Trophoblast cell (in vitro differentiated cells and primary cell): ENCODE measurements around the gene PRDM9.
"Not testable (repeated sequence)": the region's sequence is repeated elsewhere in the genome, so short reads cannot be mapped to it uniquely, and the experiment has no call there.

Experiments
- DNase-seq, 2 donors: peaks; one replicate each; pipeline ENCODE4 v3.0.0-alpha.2; 2016
- H2AFZ ChIP-seq: 2 replicates; pipeline ENCODE4 v1.6.1; 2013; ENCODE audit warnings: low read length, moderate library complexity, mild to moderate bottlenecking; ENCODE audit not compliant: insufficient read depth, poor library complexity
- H2AK5ac ChIP-seq: 2 replicates; pipeline ENCODE4 v1.6.1; 2013; ENCODE audit warnings: mild to moderate bottlenecking, low read length
- H2BK120ac ChIP-seq: 2 replicates; pipeline ENCODE4 v1.6.1; 2013; ENCODE audit warnings: low read length, mild to moderate bottlenecking, moderate library complexity; ENCODE audit not compliant: insufficient read depth, poor library complexity
- H2BK12ac ChIP-seq: 2 replicates; pipeline ENCODE4 v1.6.1; 2013; ENCODE audit warnings: mild to moderate bottlenecking, low read length, moderate library complexity
- H2BK5ac ChIP-seq: 2 replicates; pipeline ENCODE4 v1.6.1; 2013; ENCODE audit warnings: low read length, low read depth, moderate library complexity, mild to moderate bottlenecking; ENCODE audit not compliant: poor library complexity
- H3K14ac ChIP-seq: 2 replicates; pipeline ENCODE4 v1.6.1; 2013; ENCODE audit warnings: mild to moderate bottlenecking, low read length
- H3K18ac ChIP-seq: 2 replicates; pipeline ENCODE4 v1.6.1; 2013; ENCODE audit warnings: mild to moderate bottlenecking, low read length
- H3K23ac ChIP-seq: 2 replicates; pipeline ENCODE4 v1.6.1; 2013; ENCODE audit warnings: low read length
- H3K27ac ChIP-seq: 2 replicates; pipeline ENCODE4 v1.5.1; 2013; ENCODE audit warnings: low read depth, mild to moderate bottlenecking, inconsistent platforms, low read length, moderate library complexity
- H3K27me3 ChIP-seq: 2 replicates; pipeline ENCODE4 v1.6.1; 2013; ENCODE audit warnings: inconsistent platforms, mild to moderate bottlenecking, low read length, moderate library complexity; ENCODE audit not compliant: insufficient read depth
- H3K36me3 ChIP-seq, 2 experiments: 1 replicate in 1 of 2; 2 replicates in 1 of 2; pipeline ENCODE4 v1.6.1; 2013; ENCODE audit warnings: low read length in 2 of 2, mild to moderate bottlenecking in 2 of 2, moderate library complexity in 1 of 2; ENCODE audit not compliant: insufficient read depth in 2 of 2, control insufficient read depth in 1 of 2
- H3K4ac ChIP-seq: 2 replicates; pipeline ENCODE4 v1.6.1; 2013; ENCODE audit warnings: low read depth, mild to moderate bottlenecking, low read length, moderate library complexity
- H3K4me1 ChIP-seq, 2 experiments: 1 replicate in 1 of 2; 2 replicates in 1 of 2; pipeline ENCODE4 v1.6.1; 2013; ENCODE audit warnings: low read length in 2 of 2, mild to moderate bottlenecking in 2 of 2, moderate library complexity in 1 of 2; ENCODE audit not compliant: insufficient read depth in 2 of 2, control insufficient read depth in 1 of 2
- H3K4me2 ChIP-seq: 2 replicates; pipeline ENCODE4 v1.6.1; 2013; ENCODE audit warnings: inconsistent platforms, mild to moderate bottlenecking, low read length, moderate library complexity
- H3K4me3 ChIP-seq: 2 replicates; pipeline ENCODE4 v1.5.1; 2013; ENCODE audit warnings: mild to moderate bottlenecking, low read depth, low read length, inconsistent platforms
- H3K79me1 ChIP-seq: one replicate; pipeline ENCODE4 v1.6.1; 2013; ENCODE audit warnings: low read length
- H3K79me2 ChIP-seq: 2 replicates; pipeline ENCODE4 v1.6.1; 2013; ENCODE audit warnings: low read length, mild to moderate bottlenecking; ENCODE audit not compliant: control insufficient read depth, insufficient read depth, poor library complexity
- H3K9ac ChIP-seq: 2 replicates; pipeline ENCODE4 v1.6.1; 2013; ENCODE audit warnings: mild to moderate bottlenecking, low read length
- H3K9me3 ChIP-seq: 2 replicates; pipeline ENCODE4 v1.6.1; 2013; ENCODE audit warnings: low read depth, mild to moderate bottlenecking, control low read depth, inconsistent platforms, low read length; ENCODE audit not compliant: insufficient read depth
- H4K12ac ChIP-seq: 2 replicates; pipeline ENCODE4 v1.6.1; 2013; ENCODE audit warnings: low read depth, mild to moderate bottlenecking, low read length, moderate library complexity
- H4K8ac ChIP-seq: 2 replicates; pipeline ENCODE4 v1.6.1; 2013; ENCODE audit warnings: low read depth, mild to moderate bottlenecking, low read length, moderate library complexity
- H4K91ac ChIP-seq: one replicate; pipeline ENCODE4 v1.6.1; 2013; ENCODE audit warnings: low read depth, mild to moderate bottlenecking, low read length, moderate library complexity
- WGBS: extraction: QIAGEN DNeasy Blood & Tissue Kit; methylation state at CpG from one replicate; pipeline ENCODE4 v1.1.7; 2013; ENCODE audit warnings: missing lambda C conversion rate; ENCODE audit not compliant: insufficient read length, insufficient coverage; ENCODE audit errors: extremely low coverage; 5-methylcytosine and 5-hydroxymethylcytosine counted together

Gene PRDM9

DNA sequence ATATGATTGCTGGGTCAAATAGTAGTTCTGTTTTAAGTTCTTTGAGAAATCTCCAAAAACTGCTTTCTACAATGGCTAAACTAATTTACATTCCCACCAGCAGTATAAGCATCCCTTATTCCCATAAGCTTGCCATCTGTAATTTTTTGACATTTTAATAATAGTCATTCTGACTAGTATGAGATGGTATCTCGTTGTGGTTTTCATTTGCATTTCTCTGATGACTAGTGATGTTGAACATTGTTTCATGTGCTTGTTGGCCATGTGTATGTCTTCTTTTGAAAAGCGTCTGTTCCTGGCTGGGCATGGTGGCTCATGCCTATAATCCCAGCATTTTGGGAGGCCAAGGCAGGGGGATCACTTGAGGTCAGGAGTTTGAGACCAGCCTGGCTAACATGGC is 21.2 kb upstream of the PRDM9 start:
- H3K79me2 ChIP-seq, H3K14ac ChIP-seq, H3K27ac ChIP-seq, H3K27me3 ChIP-seq, H3K23ac ChIP-seq, H2BK12ac ChIP-seq, H2BK120ac ChIP-seq, H3K18ac ChIP-seq, H3K4me2 ChIP-seq, DNase-seq, H4K91ac ChIP-seq, H3K36me3 ChIP-seq, H3K4me1 ChIP-seq, H3K4me3 ChIP-seq, H3K79me1 ChIP-seq, H3K9ac ChIP-seq, H3K9me3 ChIP-seq, H4K8ac ChIP-seq, H2BK5ac ChIP-seq, H3K4ac ChIP-seq, H2AFZ ChIP-seq, H4K12ac ChIP-seq, H2AK5ac ChIP-seq: not testable (repeated sequence)
- no CpG with 5 or more reads among the region's 2 CpGs for WGBS

DNA sequence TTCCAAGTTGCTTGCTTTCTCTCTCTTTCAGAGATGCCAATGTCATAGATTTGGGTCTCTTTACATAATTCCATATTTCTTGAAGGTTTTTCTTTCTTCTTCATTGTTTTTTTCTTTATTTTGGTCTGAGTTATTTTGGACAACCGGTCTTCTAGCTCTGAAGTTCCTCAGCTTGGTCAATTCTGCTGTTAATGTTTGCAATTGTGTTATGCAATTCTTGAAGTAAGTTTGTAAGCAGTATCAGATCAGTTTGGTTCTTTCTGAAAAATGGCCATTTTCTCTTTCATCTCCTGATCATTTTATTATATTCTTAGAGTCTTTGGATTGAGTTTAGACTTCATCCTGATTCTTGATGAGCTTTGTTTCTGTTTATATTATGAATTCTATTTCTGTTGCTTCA is 16.4 kb upstream of the PRDM9 start:
- Histone ChIP-seq H3K9ac (no peak overlapping the region), H3K23ac (no peak overlapping the region), H2AK5ac (no peak overlapping the region), H4K91ac (no peak overlapping the region), H3K27me3 (no peaks in the 10 kb centered on the region), H3K79me1 (no peaks in the 10 kb centered on the region), H2AFZ (no peak overlapping the region), H3K79me2 (no peaks in the 10 kb centered on the region), H3K14ac (no peak overlapping the region), H2BK5ac (no peak overlapping the region), H3K18ac (no peak overlapping the region), H3K4me3 (no peak overlapping the region), H2BK120ac (no peak overlapping the region), H4K8ac (no peak overlapping the region), H3K4ac (no peak overlapping the region), H3K4me1 (no peaks in the 10 kb centered on the region), H3K4me2 (no peak overlapping the region), H2BK12ac (no peak overlapping the region), H4K12ac (no peak overlapping the region), H3K27ac (no peak overlapping the region), H3K9me3 (peaks cover 3% of the 10 kb centered on the region), H3K36me3 (no peaks in the 10 kb centered on the region)
- WGBS, result no CpG with 5 or more reads among the region's 1 CpG
- no peak for DNase-seq

DNA sequence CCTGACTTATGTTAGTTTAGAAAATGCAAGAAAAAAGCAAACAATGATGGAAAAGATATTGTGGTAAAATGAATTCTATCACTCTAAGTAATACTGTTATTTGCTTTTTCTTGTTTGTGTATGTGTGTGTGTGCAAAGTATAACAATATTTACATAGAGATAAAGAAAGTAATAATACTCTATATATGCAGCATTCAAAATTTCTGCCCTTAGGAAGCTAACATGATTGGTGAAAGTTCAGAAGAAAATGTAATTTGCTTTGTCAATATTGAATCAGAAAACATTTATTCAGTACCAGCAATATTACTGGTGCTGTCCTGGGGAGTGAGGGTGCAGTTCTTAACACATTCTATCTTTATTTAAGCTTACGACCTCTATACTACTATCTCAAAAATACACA is 12.9 kb upstream of the PRDM9 start:
- no peak overlapping the region for H3K9ac ChIP-seq
- peaks cover 3% of the 10 kb centered on the region for H3K9me3 ChIP-seq
- no peak overlapping the region for H3K4me2 ChIP-seq
- H4K12ac ChIP-seq, result no peak overlapping the region
- H3K27me3 ChIP-seq, result no peaks in the 10 kb centered on the region
- H3K79me1 ChIP-seq, result no peaks in the 10 kb centered on the region
- H3K14ac ChIP-seq, result no peak overlapping the region
- no peak overlapping the region for H2AFZ ChIP-seq
- H3K79me2 ChIP-seq, result no peaks in the 10 kb centered on the region
- H3K23ac ChIP-seq, result no peak overlapping the region
- no peak overlapping the region for H4K8ac ChIP-seq
- no peak overlapping the region for H3K4me3 ChIP-seq
- no peak overlapping the region for H2BK12ac ChIP-seq
- no peak overlapping the region for H3K18ac ChIP-seq
- WGBS, result no CpG with 5 or more reads among the region's 1 CpG
- no peak overlapping the region for H2BK120ac ChIP-seq
- H3K36me3 ChIP-seq, result no peaks in the 10 kb centered on the region
- no peak overlapping the region for H3K4ac ChIP-seq
- no peak for DNase-seq
- H3K27ac ChIP-seq, result no peak overlapping the region
- no peak overlapping the region for H2AK5ac ChIP-seq
- H4K91ac ChIP-seq, result no peak overlapping the region
- H3K4me1 ChIP-seq, result no peaks in the 10 kb centered on the region
- H2BK5ac ChIP-seq, result no peak overlapping the region

DNA sequence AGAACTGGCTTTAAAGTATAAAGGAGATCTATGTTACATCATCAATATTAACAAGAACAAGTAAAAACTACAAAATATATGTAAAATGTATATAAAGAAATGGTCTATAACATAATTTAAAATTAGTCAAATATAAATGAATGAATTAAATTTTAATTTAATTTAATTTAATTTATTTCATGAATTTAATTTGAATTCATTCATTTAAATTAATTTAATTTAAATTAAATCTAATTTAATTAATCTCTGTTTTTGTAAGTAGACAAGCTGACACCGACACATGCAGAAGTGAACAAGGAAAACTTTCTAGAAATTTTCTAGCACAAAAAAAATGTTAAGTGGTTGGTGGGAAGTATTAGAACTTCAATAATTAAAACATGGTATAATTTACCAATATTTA is 10.8 kb upstream of the PRDM9 start:
- Histone ChIP-seq H2BK12ac (no peak overlapping the region), H3K18ac (no peak overlapping the region), H2BK120ac (no peak overlapping the region), H4K91ac (no peak overlapping the region), H3K4me1 (no peaks in the 10 kb centered on the region), H3K79me2 (no peaks in the 10 kb centered on the region), H3K36me3 (no peaks in the 10 kb centered on the region), H3K9ac (no peak overlapping the region), H4K12ac (no peak overlapping the region), H3K79me1 (no peaks in the 10 kb centered on the region), H2BK5ac (no peak overlapping the region), H3K9me3 (peaks cover 3% of the 10 kb centered on the region), H3K27me3 (no peaks in the 10 kb centered on the region), H3K27ac (no peak overlapping the region), H2AFZ (no peak overlapping the region), H3K4me2 (no peak overlapping the region), H2AK5ac (no peak overlapping the region), H3K4ac (no peak overlapping the region), H4K8ac (no peak overlapping the region), H3K4me3 (no peak overlapping the region), H3K14ac (no peak overlapping the region), H3K23ac (no peak overlapping the region)
- no peak for DNase-seq
- no CpG with 5 or more reads among the region's 1 CpG for WGBS
